ENCODE results near the gene CALCOCO2. TPM values are rescaled to one million over a fixed set of nuclear protein-coding genes. Genes with fewer than 3 reads are reported as not detected.
A peak's percentile ranks its signal among the peaks of the same experiment; 100 is the strongest.

Gene CALCOCO2
- total RNA-seq, 2 donors from 2014 or later = 101 to 130 TPM

DNA sequence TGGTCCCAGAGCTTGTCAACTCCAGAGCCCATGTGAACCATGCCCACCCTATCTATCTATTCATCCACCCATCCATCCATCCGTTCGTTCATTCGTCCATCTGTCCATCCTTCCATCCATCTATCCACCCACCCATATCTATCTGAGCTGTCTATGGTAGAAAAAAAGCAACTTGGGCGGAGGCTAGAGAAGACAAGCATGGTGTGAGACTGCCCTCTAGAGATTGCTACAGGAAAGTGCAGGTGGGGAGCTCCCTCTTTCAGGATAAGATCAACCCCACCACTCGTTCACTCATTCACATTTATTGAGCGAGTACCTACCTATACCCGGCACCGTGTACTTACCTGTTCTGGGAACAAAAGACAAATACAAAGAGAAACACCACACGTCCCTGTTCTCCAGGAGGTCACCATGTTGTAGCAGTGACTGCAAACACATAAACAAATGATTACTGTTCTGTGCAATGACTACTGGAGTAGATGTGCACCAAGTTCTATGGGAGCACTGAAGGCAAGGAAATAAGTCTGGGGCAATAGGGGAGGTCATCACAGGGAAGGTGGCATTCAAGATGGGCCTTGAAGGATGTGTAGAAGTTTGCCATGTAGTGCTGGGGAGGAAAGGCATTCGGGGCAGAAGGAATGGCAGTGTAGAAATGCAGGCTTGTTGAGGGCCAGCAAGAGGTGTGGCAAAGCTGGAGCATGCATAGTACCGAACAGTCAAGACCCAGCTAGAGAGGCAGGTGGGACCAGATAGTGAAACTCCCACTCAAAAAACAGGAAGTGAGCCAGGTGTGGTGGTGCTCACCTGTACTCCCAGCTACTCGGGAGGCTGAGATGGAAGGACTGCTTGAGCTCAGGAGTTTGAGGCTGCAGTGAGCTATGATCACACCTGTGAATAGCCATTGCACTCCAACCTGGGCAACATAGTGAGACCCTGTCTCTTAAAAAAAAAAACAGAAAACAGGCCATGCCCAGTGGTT is 48.4 kb downstream of the CALCOCO2 start:
- no peaks in the 10 kb centered on the region for H3K36me3 Mint-ChIP-seq (ENCODE audit: low read depth)
- peak; percentile 82 for ATAC-seq (replicated peaks)
- no peak overlapping the region for H3K27ac Mint-ChIP-seq
- H3K4me3 Mint-ChIP-seq = no peak overlapping the region
- H3K9me3 Mint-ChIP-seq = no peaks in the 10 kb centered on the region
- H3K27me3 Mint-ChIP-seq = peaks cover 3% of the 10 kb centered on the region
- H3K4me1 Mint-ChIP-seq = no peaks in the 10 kb centered on the region

DNA sequence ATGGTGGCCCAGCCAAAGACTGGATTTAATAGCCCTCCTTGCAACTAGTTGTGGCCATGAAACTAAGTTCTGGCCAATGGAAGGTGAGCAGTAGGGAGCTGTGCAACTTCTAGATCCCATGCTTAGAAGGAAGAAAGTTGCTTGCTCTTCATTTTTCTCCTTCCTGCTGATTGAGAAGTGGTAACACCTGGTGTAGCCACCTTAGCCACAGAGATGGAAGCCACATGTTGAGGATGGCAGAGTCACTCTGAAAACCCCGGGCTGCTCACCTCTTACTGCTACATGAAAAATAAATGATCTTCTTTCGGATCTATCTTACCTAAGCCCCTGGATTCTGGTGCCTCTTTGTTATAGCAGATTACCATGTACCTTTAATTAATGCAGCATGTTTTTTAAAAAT is 51.4 kb downstream of the CALCOCO2 start:
- no peak for ATAC-seq (replicated peaks)
- Mint-ChIP-seq H3K9me3 (no peaks in the 10 kb centered on the region), H3K4me1 (no peaks in the 10 kb centered on the region), H3K27ac (no peak overlapping the region), H3K27me3 (no peaks in the 10 kb centered on the region), H3K4me3 (no peak overlapping the region), H3K36me3 (ENCODE audit: low read depth) (no peaks in the 10 kb centered on the region)

DNA sequence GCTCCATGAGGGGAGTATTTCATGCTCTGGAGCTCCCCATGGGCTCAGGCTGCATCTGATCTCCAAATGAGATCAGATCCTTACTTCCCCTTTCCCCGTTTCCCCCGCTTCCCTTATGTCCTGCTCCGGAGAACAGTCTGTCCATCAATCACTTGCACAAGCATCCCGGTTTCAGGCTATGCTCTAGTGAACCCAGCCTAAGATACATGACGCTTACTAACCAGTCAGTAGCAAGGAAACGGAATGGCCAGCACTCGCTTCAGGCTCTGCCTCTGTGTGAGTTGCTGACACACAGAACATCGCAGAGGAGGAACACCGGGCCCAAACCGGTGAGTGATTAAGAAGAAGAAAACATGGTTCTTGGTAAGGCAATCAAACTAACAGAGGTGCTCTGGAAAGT is 52.3 kb downstream of the CALCOCO2 start:
- H3K9me3 Mint-ChIP-seq = no peaks in the 10 kb centered on the region
- H3K4me1 Mint-ChIP-seq = no peaks in the 10 kb centered on the region
- no peaks in the 10 kb centered on the region for H3K27me3 Mint-ChIP-seq
- no peak overlapping the region for H3K4me3 Mint-ChIP-seq
- no peak overlapping the region for H3K27ac Mint-ChIP-seq
- no peak for ATAC-seq (replicated peaks)
- no peaks in the 10 kb centered on the region for H3K36me3 Mint-ChIP-seq (ENCODE audit: low read depth)

DNA sequence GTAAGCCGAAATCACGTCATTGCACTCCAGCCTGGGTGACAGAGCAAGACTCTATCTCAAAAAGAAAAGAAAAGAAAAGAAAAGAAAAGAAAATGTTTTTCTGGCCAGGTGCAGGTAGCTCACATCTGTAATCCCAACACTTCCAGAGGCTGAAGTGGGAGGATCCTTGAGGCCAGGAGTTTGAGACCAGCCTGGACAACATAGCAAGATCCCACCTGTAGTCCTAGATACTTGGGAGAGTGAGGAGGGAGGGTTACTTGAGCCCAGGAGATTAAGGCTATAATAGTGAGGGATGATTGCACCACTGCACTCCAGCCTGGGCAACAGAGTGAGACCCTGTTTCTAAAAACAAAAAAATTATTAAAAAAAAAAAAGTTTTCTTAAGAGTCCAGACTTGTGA is 59.3 kb downstream of the CALCOCO2 start:
- Mint-ChIP-seq H3K4me3 (no peak overlapping the region), H3K36me3 (ENCODE audit: low read depth) (peaks cover 25% of the 10 kb centered on the region), H3K9me3 (no peaks in the 10 kb centered on the region), H3K4me1 (no peaks in the 10 kb centered on the region), H3K27me3 (no peaks in the 10 kb centered on the region), H3K27ac (no peak overlapping the region)
- ATAC-seq (replicated peaks) = no peak

DNA sequence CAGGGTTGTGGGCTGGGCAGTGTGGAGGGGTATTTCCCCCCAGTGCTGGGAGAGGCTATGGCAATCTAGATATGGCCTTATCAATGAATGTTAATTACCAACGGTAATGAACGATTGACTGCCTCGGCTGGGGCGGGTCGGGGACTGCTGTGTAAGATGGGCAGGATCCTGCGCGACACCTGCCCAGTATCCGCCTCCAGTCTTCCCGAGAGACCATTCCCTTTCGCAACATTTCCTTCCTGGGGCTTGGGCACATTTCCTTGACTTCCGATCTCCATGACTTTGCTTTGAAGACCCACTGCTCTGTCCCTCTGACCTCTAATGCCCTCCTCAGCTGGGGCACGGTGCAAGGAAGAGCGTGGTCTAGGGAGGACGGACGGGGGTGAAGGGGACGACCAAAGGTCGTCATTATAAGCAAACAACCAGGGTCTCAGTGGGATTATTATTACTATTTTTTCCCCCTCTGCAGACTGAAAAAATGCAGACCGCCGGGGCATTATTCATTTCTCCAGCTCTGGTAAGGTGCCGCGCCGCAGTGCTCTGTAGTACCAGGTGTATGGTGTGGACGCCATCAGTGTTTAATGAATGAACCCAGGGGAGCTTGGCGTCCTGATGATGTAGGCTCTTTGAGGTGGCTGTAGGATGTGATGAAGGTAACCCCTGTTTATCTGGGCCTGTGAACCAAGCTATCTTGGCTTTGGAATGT is 62.3 kb downstream of the CALCOCO2 start:
- Mint-ChIP-seq H3K4me1 (no peaks in the 10 kb centered on the region), H3K27me3 (no peaks in the 10 kb centered on the region), H3K36me3 (ENCODE audit: low read depth) (peaks cover 55% of the 10 kb centered on the region), H3K27ac (peak overlapping the region; percentile 97), H3K4me3 (peak overlapping the region; percentile 97), H3K9me3 (no peaks in the 10 kb centered on the region)
- ATAC-seq (replicated peaks) = no peak

DNA sequence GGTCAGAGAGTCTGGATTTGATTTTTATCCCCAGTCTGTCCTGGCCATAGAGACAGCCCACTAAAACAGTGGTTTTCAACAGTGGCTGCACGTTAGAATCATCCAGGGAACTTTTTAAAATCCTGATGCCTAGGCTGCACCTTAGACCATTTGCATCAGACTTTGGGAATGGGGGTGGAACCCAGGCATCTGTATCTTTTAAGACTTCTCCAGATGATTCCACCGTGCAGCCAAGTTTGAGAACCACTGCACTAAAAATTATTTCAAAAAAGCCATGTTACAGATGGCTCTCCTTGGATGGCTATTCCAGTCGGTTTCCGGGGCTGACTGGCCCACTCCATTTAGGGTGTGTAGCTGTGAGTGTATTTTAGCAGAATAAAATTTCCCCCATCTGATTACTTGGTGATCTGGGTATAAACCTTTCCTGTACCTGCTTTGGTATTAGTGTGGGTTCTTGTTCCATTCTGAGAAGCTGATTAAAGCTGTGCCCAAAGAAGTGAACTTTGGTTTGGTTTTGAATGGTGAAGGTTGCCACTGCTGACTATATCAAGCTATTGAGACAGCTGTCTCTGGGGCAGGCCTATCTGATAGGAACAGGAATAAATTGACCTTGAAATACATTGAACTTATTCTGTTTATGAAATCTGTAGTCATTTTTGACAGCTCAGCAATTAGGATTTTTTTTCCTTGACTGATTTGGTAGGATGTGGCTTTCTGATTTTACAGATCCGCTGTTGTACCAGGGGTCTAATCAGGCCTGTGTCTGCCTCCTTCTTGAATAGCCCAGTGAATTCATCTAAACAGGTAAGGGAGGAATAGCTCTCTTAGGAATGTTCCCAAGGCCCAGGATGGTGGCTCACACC is 63.0 kb downstream of the CALCOCO2 start:
- no peaks in the 10 kb centered on the region for H3K4me1 Mint-ChIP-seq
- no peak for ATAC-seq (replicated peaks)
- peaks cover 60% of the 10 kb centered on the region for H3K36me3 Mint-ChIP-seq (ENCODE audit: low read depth)

DNA sequence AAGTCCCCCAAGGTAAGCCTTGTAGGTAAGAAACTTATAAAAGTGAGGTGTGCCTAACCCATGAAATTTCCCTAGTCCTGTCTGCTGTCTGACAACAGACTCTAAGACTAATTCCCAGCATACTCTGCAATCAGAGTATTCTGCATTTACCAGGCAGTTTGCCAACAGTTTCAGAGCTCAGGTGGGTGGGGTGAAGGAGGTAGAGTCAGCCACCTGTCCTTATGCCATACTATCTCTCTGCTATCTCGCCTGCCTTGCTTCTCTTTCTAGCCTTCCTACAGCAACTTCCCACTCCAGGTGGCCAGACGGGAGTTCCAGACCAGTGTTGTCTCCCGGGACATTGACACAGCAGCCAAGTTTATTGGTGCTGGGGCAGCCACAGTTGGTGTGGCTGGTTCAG is 64.1 kb downstream of the CALCOCO2 start:
- ATAC-seq (replicated peaks) = no peak
- H3K27ac Mint-ChIP-seq = no peak overlapping the region
- no peaks in the 10 kb centered on the region for H3K27me3 Mint-ChIP-seq
- no peaks in the 10 kb centered on the region for H3K9me3 Mint-ChIP-seq
- no peak overlapping the region for H3K4me3 Mint-ChIP-seq
- no peaks in the 10 kb centered on the region for H3K4me1 Mint-ChIP-seq
- peaks cover 67% of the 10 kb centered on the region for H3K36me3 Mint-ChIP-seq (ENCODE audit: low read depth)

More for the DNA sequence above, 63.0 kb downstream of the CALCOCO2 start:
- H3K9me3 Mint-ChIP-seq = no peaks in the 10 kb centered on the region
- H3K27ac Mint-ChIP-seq = peak overlapping the region; percentile 97
- no peaks in the 10 kb centered on the region for H3K27me3 Mint-ChIP-seq
- peak overlapping the region; percentile 97 for H3K4me3 Mint-ChIP-seq

DNA sequence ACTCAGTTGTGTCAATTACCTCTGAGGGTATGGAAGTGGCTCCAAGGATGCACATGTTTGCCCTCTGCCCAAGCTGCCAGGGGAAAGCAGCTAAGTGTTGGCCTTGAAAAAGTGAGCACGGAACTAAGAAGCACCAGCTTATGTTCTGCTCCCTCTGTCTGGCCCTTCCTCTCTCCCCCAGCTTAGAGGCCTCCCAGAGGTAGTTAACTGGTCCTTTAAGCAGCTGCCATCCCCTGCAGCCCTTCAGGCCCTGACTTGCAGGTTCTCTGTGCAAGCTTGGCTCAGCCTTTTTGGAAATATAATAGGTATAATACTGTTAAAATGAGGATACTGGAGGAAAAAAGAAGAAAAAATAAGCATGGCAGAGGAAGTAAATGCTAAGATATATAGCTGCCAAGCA is 70.4 kb downstream of the CALCOCO2 start:
- H3K9me3 Mint-ChIP-seq = no peaks in the 10 kb centered on the region
- no peak for ATAC-seq (replicated peaks)
- no peak overlapping the region for H3K4me3 Mint-ChIP-seq
- H3K27ac Mint-ChIP-seq = no peak overlapping the region
- peaks cover 30% of the 10 kb centered on the region for H3K36me3 Mint-ChIP-seq (ENCODE audit: low read depth)
- no peaks in the 10 kb centered on the region for H3K4me1 Mint-ChIP-seq
- H3K27me3 Mint-ChIP-seq = no peaks in the 10 kb centered on the region

DNA sequence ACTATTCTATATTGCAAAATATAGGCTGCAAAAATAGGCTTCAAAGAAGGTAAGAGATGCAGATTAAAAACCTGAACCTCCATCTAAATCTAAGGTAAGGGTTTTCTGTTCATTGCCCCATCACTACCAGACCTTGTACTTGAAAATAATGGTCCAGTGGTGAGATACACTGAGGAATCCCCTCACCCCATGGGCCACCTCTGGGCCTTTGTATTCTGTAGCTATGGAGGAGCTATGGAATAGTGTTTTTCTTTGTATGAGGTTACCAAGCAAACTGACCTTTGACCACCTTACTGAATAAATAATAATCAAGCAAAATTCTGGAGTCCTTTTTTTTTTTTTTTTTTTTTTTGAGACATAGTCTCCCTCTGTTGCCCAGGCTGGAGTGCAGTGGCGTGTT is 72.6 kb downstream of the CALCOCO2 start:
- Mint-ChIP-seq H3K9me3 (no peaks in the 10 kb centered on the region), H3K4me1 (no peaks in the 10 kb centered on the region), H3K4me3 (no peak overlapping the region), H3K27ac (no peak overlapping the region), H3K36me3 (ENCODE audit: low read depth) (peaks cover 15% of the 10 kb centered on the region), H3K27me3 (no peaks in the 10 kb centered on the region)
- ATAC-seq (replicated peaks) = no peak

DNA sequence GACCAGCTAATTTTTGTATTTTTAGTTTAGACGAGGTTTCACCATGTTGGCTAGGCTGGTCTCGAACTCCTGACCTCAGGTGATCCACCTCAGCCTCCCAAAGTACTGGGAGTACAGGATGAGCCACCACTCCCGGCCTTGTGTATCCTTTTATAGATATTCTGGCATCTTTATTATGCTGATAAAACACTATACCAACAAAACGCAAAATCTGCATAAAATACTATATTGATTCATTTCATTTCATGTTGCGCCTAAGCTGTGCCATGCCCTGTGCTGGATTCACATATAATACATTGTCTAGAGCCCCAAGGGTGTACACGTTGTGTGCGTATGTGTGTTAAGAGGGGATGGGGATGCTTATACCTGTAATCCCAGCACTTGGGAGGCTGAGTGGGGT is 73.6 kb downstream of the CALCOCO2 start:
- Mint-ChIP-seq H3K4me1 (peaks cover 5% of the 10 kb centered on the region), H3K4me3 (no peak overlapping the region), H3K9me3 (no peaks in the 10 kb centered on the region), H3K27ac (no peak overlapping the region), H3K36me3 (ENCODE audit: low read depth) (peaks cover 14% of the 10 kb centered on the region), H3K27me3 (no peaks in the 10 kb centered on the region)
- no peak for ATAC-seq (replicated peaks)

DNA sequence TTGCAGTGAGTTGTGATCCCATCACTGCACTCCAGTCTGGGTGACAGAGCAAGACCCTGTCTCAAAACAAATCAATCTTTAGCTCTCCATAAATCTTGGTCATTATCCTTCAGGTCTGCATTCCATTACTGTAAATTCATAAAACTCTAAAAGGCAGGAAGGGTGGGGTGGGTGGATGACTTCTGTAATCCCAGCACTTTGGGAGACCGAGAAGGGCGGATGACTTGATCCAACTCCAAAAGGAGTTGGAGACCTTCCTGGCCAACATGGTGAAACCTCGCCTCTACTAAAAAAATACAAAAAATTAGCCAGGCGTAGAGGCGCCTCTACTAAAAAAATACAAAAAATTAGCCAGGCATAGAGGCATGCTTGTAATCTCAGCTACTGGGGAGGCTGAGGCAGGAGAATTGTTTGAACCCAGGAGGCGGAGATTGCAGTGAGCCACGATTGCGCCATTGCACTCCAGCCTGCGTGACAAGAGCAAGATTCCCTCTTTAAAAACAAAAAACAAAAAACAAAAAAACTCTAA is 75.2 kb downstream of the CALCOCO2 start:
- peaks cover 29% of the 10 kb centered on the region for H3K36me3 Mint-ChIP-seq (ENCODE audit: low read depth)
- H3K27ac Mint-ChIP-seq = peak overlapping the region; percentile 25
- no peak for ATAC-seq (replicated peaks)
- peaks cover 18% of the 10 kb centered on the region for H3K4me1 Mint-ChIP-seq
- H3K27me3 Mint-ChIP-seq = no peaks in the 10 kb centered on the region
- peak overlapping the region; percentile 13 for H3K4me3 Mint-ChIP-seq
- no peaks in the 10 kb centered on the region for H3K9me3 Mint-ChIP-seq

DNA sequence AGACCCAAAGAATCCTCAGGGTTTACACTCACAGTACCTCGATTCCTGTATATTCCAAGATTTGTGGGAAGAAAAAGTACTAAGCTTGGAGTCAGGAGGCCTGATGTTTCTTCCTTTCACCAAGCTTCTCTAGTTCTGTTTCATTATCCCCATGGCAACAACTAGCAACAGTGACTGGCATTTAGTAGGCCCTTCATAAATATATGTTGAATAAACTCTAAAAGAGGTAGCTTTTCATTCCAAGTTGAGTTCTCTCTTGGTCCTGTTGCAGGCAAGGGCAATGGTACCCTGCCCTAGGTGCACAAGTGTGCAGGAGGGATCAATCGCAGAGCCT is 76.8 kb downstream of the CALCOCO2 start:
- ATAC-seq (replicated peaks) = peak; percentile 7
- Mint-ChIP-seq H3K36me3 (ENCODE audit: low read depth) (peaks cover 45% of the 10 kb centered on the region), H3K27me3 (no peaks in the 10 kb centered on the region), H3K4me1 (peaks cover 34% of the 10 kb centered on the region), H3K27ac (peak overlapping the region; percentile 98), H3K9me3 (no peaks in the 10 kb centered on the region), H3K4me3 (peak overlapping the region; percentile 95)

DNA sequence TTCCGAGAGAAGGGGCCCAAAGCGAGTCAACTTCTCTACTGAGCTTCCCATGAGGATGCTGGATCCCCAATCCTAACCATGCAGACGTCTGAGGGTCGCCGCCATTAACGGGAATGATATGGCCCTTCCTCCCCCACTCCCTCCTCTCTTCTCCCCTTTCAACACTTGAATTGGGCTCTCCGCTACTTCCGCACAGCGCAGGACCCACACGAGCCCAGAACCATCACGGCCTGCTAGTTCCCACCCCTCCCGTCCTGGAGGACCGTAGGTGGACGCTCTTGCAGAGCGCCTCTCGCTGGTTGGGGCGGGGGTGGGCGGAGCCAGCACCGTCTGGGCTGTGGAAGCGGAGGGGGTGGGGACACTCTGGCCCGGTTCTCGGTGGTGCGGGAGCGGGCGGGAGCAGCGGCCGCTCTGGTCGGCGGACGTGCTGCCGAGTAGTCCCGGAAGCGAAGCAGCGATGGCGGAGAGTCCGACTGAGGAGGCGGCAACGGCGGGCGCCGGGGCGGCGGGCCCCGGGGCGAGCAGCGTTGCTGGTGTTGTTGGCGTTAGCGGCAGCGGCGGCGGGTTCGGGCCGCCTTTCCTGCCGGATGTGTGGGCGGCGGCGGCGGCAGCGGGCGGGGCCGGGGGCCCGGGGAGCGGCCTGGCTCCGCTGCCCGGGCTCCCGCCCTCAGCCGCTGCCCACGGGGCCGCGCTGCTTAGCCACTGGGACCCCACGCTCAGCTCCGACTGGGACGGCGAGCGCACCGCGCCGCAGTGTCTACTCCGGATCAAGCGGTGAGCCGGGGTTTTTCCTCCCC is 77.4 kb downstream of the CALCOCO2 start, which contains the start of gene UBE2Z:
TSS of gene UBE2Z (plus strand) at position 361 of the 797 bp plus-strand sequence. CDS start at position 458, 97 bp downstream.
- peak within 1 kb of the TSS; percentile 95 for H3K4me3 Mint-ChIP-seq
- peak within 1 kb of the TSS; percentile 98 for H3K27ac Mint-ChIP-seq
- H3K36me3 Mint-ChIP-seq (ENCODE audit: low read depth) = peaks cover 51% of the 10 kb centered on the region
- H3K4me1 Mint-ChIP-seq = peaks cover 36% of the 10 kb centered on the region
- H3K9me3 Mint-ChIP-seq = no peaks in the 10 kb centered on the region
- ATAC-seq (replicated peaks) = peak; percentile 88
- no peaks in the 10 kb centered on the region for H3K27me3 Mint-ChIP-seq

All from activated T-helper 17 cell treated with anti-CD3 and anti-CD28 coated beads, Interleukin-2, amount 50 U/mL, for 72 hours (primary cell).